ENCODE data around the gene GAREM2.
"Not testable (repeated sequence)": the region's sequence is repeated elsewhere in the genome, so short reads cannot be mapped to it uniquely, and the experiment has no call there.

Gene GAREM2

GRCh38 chr2:26148501-26148900 is 24.4 kb upstream of the GAREM2 start:
- Histone ChIP-seq H3K4me1 (ENCODE audit: control insufficient read depth, insufficient read depth, low read length) (no peaks in the 10 kb centered on the region), H3K4me3 (ENCODE audit: low read length in 2 of 2) (no peak overlapping the region), H3K36me3 (ENCODE audit: control insufficient read depth in 2 of 2, insufficient read depth in 2 of 2, low read length in 2 of 2) (no peaks in the 10 kb centered on the region), H3K27me3 (ENCODE audit: control insufficient read depth in 1 of 2, insufficient read depth in 2 of 2, low read length in 2 of 2) (peaks cover 0 to 10% of the 10 kb centered on the region in 2 donors), H3K9me3 (ENCODE audit: control insufficient read depth in 2 of 2, low read length in 2 of 2) (no peaks in the 10 kb centered on the region), H3K9ac (ENCODE audit: low read length in 2 of 2) (no peak overlapping the region), H3K27ac (ENCODE audit: low read length) (no peak overlapping the region)

DNA sequence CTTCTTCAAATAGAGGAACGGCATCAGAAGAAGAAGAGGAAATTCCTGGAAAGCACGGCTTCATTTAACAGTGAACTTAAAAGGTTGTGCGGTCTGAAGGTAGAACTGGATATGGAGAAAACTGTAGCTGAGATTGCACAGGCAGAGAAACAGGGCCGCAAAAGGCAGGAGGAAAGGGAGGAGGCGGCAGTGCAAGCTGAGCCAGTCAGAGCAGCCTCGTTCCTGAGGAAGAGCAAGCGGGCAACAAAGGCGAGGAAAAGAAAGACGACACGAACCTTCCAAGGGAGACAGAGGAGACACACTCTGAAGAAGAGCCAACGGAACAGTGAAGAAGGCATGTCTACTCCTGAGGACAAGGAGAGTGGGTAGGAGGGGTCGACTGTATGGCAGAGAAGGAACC is 22.6 kb upstream of the GAREM2 start:
- no peak overlapping the region for H3K27ac ChIP-seq (ENCODE audit: low read length)
- H3K27me3 ChIP-seq (ENCODE audit: control insufficient read depth in 1 of 2, insufficient read depth in 2 of 2, low read length in 2 of 2) = peaks cover 0 to 10% of the 10 kb centered on the region in 2 donors
- no peak overlapping the region for H3K4me3 ChIP-seq (ENCODE audit: low read length in 2 of 2)
- H3K4me1 ChIP-seq (ENCODE audit: control insufficient read depth, insufficient read depth, low read length) = no peaks in the 10 kb centered on the region
- H3K36me3 ChIP-seq (ENCODE audit: control insufficient read depth in 2 of 2, insufficient read depth in 2 of 2, low read length in 2 of 2) = no peaks in the 10 kb centered on the region
- no peak overlapping the region for H3K9ac ChIP-seq (ENCODE audit: low read length in 2 of 2)
- no peaks in the 10 kb centered on the region for H3K9me3 ChIP-seq (ENCODE audit: control insufficient read depth in 2 of 2, low read length in 2 of 2)

DNA sequence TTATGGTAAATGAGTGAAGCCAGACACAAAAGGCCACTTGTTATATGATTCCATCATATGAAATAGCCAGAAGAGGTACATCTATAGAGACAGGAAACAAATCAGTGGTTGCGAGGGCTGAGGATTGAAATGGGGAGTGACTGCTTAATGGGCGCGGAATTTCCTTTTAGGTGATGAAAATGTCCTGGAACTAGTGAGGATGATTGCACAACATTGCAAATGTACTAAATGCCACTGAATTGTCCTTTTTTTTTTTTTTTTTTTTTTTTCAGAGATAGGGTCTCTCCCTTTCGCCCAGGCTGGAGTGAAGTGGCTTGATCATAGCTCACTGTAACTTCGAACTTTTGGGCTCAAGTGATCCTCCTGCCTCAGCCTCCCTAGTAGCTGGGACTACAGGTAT is 15.3 kb upstream of the GAREM2 start:
- H3K27ac ChIP-seq (ENCODE audit: low read length) = no peak overlapping the region
- no peaks in the 10 kb centered on the region for H3K27me3 ChIP-seq (ENCODE audit: control insufficient read depth in 1 of 2, insufficient read depth in 2 of 2, low read length in 2 of 2)
- no peaks in the 10 kb centered on the region for H3K4me1 ChIP-seq (ENCODE audit: control insufficient read depth, insufficient read depth, low read length)
- no peak overlapping the region for H3K4me3 ChIP-seq (ENCODE audit: low read length in 2 of 2)
- no peak overlapping the region for H3K9ac ChIP-seq (ENCODE audit: low read length in 2 of 2)
- no peaks in the 10 kb centered on the region for H3K9me3 ChIP-seq (ENCODE audit: control insufficient read depth in 2 of 2, low read length in 2 of 2)
- H3K36me3 ChIP-seq (ENCODE audit: control insufficient read depth in 2 of 2, insufficient read depth in 2 of 2, low read length in 2 of 2) = no peaks in the 10 kb centered on the region

DNA sequence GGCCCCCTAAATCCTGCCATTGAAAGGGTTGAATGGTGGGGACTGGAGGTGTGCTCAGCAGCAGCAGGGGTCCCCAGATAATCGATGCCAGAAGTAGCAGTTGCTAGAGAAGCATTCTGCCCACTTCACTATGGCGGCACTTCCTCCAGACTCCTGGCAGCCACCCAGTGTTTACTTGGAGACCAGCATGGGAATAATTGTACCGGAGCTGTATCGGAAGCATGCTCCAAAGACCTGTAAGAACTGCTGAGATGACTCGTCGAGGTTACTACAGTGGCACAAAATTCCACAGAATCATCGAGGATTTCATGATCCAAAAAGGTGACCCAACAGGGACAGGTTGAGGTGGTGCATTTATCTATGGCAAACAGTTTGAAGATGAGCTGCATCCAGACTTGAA is 11.0 kb upstream of the GAREM2 start:
- no peak overlapping the region for H3K4me3 ChIP-seq (ENCODE audit: low read length in 2 of 2)
- H3K4me1 ChIP-seq (ENCODE audit: control insufficient read depth, insufficient read depth, low read length) = no peaks in the 10 kb centered on the region
- no peaks in the 10 kb centered on the region for H3K27me3 ChIP-seq (ENCODE audit: control insufficient read depth in 1 of 2, insufficient read depth in 2 of 2, low read length in 2 of 2)
- H3K9me3 ChIP-seq (ENCODE audit: control insufficient read depth in 2 of 2, low read length in 2 of 2) = no peaks in the 10 kb centered on the region
- no peak overlapping the region for H3K27ac ChIP-seq (ENCODE audit: low read length)
- no peaks in the 10 kb centered on the region for H3K36me3 ChIP-seq (ENCODE audit: control insufficient read depth in 2 of 2, insufficient read depth in 2 of 2, low read length in 2 of 2)
- no peak overlapping the region for H3K9ac ChIP-seq (ENCODE audit: low read length in 2 of 2)

- Histone ChIP-seq H3K9me3 (ENCODE audit: control insufficient read depth in 2 of 2, low read length in 2 of 2) (no peaks in the 10 kb centered on the region), H3K36me3 (ENCODE audit: control insufficient read depth in 2 of 2, insufficient read depth in 2 of 2, low read length in 2 of 2) (no peaks in the 10 kb centered on the region), H3K9ac (ENCODE audit: low read length in 2 of 2) (no peak overlapping the region), H3K4me1 (ENCODE audit: control insufficient read depth, insufficient read depth, low read length) (no peaks in the 10 kb centered on the region), H3K27me3 (ENCODE audit: control insufficient read depth in 1 of 2, insufficient read depth in 2 of 2, low read length in 2 of 2) (no peaks in the 10 kb centered on the region), H3K4me3 (ENCODE audit: low read length in 2 of 2) (no peak overlapping the region), H3K27ac (ENCODE audit: low read length) (no peak overlapping the region)
These were observed 9.9 kb upstream of the GAREM2 start for GRCh38 chr2:26162963-26163362.

- no peak overlapping the region for H3K27ac ChIP-seq (ENCODE audit: low read length)
- no peaks in the 10 kb centered on the region for H3K36me3 ChIP-seq (ENCODE audit: control insufficient read depth in 2 of 2, insufficient read depth in 2 of 2, low read length in 2 of 2)
- H3K9ac ChIP-seq (ENCODE audit: low read length in 2 of 2) = no peak overlapping the region
These were observed 8.7 kb upstream of the GAREM2 start for GRCh38 chr2:26164231-26164630.

GRCh38 chr2:26164641-26165211 is 8.2 kb upstream of the GAREM2 start:
- Histone ChIP-seq H3K4me1 (ENCODE audit: control insufficient read depth, insufficient read depth, low read length) (no peaks in the 10 kb centered on the region), H3K4me3 (ENCODE audit: low read length in 2 of 2) (no peak overlapping the region), H3K27ac (ENCODE audit: low read length) (no peak overlapping the region), H3K36me3 (ENCODE audit: control insufficient read depth in 2 of 2, insufficient read depth in 2 of 2, low read length in 2 of 2) (no peaks in the 10 kb centered on the region), H3K9me3 (ENCODE audit: control insufficient read depth in 2 of 2, low read length in 2 of 2) (no peaks in the 10 kb centered on the region), H3K9ac (ENCODE audit: low read length in 2 of 2) (no peak overlapping the region), H3K27me3 (ENCODE audit: control insufficient read depth in 1 of 2, insufficient read depth in 2 of 2, low read length in 2 of 2) (no peaks in the 10 kb centered on the region)

More at GRCh38 chr2:26164231-26164630, 8.7 kb upstream of the GAREM2 start:
- Histone ChIP-seq H3K9me3 (ENCODE audit: control insufficient read depth in 2 of 2, low read length in 2 of 2) (no peaks in the 10 kb centered on the region), H3K27me3 (ENCODE audit: control insufficient read depth in 1 of 2, insufficient read depth in 2 of 2, low read length in 2 of 2) (no peaks in the 10 kb centered on the region), H3K4me3 (ENCODE audit: low read length in 2 of 2) (no peak overlapping the region), H3K4me1 (ENCODE audit: control insufficient read depth, insufficient read depth, low read length) (no peaks in the 10 kb centered on the region)

GRCh38 chr2:26165403-26165802 is 7.5 kb upstream of the GAREM2 start:
- Histone ChIP-seq H3K4me1 (ENCODE audit: control insufficient read depth, insufficient read depth, low read length) (no peaks in the 10 kb centered on the region), H3K27ac (ENCODE audit: low read length) (no peak overlapping the region), H3K27me3 (ENCODE audit: control insufficient read depth in 1 of 2, insufficient read depth in 2 of 2, low read length in 2 of 2) (no peaks in the 10 kb centered on the region), H3K4me3 (ENCODE audit: low read length in 2 of 2) (no peak overlapping the region), H3K9me3 (ENCODE audit: control insufficient read depth in 2 of 2, low read length in 2 of 2) (no peaks in the 10 kb centered on the region), H3K9ac (ENCODE audit: low read length in 2 of 2) (no peak overlapping the region), H3K36me3 (ENCODE audit: control insufficient read depth in 2 of 2, insufficient read depth in 2 of 2, low read length in 2 of 2) (no peaks in the 10 kb centered on the region)

DNA sequence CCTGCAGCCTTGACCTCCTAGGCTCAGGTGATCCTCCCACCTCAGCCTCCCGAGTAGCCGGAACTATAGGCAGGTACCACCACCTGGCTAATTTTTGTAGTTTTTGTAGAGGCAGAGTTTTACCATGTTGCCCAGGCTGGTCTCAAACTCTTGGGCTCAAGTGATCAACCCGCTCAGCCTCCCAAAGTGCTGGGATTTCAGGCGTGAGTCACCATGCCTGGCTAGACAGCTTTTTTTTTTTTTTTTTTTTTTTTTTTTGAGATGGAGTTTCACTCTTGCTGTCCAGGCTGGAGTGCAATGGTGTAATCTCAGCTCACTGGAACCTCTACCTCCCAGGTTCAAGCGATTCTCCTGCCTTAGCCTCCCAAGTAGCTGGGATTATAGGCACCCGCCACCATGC is 6.3 kb upstream of the GAREM2 start:
- H3K9me3 ChIP-seq (ENCODE audit: control insufficient read depth in 2 of 2, low read length in 2 of 2); H3K9ac ChIP-seq (ENCODE audit: low read length in 2 of 2); H3K4me3 ChIP-seq (ENCODE audit: low read length in 2 of 2); H3K36me3 ChIP-seq (ENCODE audit: control insufficient read depth in 2 of 2, insufficient read depth in 2 of 2, low read length in 2 of 2); H3K27me3 ChIP-seq (ENCODE audit: control insufficient read depth in 1 of 2, insufficient read depth in 2 of 2, low read length in 2 of 2); H3K4me1 ChIP-seq (ENCODE audit: control insufficient read depth, insufficient read depth, low read length); H3K27ac ChIP-seq (ENCODE audit: low read length): not testable (repeated sequence)

GRCh38 chr2:26168785-26169184 is 4.1 kb upstream of the GAREM2 start:
- no peak overlapping the region for H3K4me3 ChIP-seq (ENCODE audit: low read length in 2 of 2)
- no peak overlapping the region for H3K27ac ChIP-seq (ENCODE audit: low read length)
- no peaks in the 10 kb centered on the region for H3K36me3 ChIP-seq (ENCODE audit: control insufficient read depth in 2 of 2, insufficient read depth in 2 of 2, low read length in 2 of 2)
- H3K27me3 ChIP-seq (ENCODE audit: control insufficient read depth in 1 of 2, insufficient read depth in 2 of 2, low read length in 2 of 2) = peaks cover 7 to 13% of the 10 kb centered on the region in 2 donors
- no peaks in the 10 kb centered on the region for H3K9me3 ChIP-seq (ENCODE audit: control insufficient read depth in 2 of 2, low read length in 2 of 2)
- H3K4me1 ChIP-seq (ENCODE audit: control insufficient read depth, insufficient read depth, low read length) = peaks cover 6% of the 10 kb centered on the region
- H3K9ac ChIP-seq (ENCODE audit: low read length in 2 of 2) = no peak overlapping the region

GRCh38 chr2:26169226-26169625 is 3.7 kb upstream of the GAREM2 start:
- peaks cover 11 to 18% of the 10 kb centered on the region in 2 donors for H3K27me3 ChIP-seq (ENCODE audit: control insufficient read depth in 1 of 2, insufficient read depth in 2 of 2, low read length in 2 of 2)

More at GRCh38 chr2:26169226-26169625, 3.7 kb upstream of the GAREM2 start:
- Histone ChIP-seq H3K4me3 (ENCODE audit: low read length in 2 of 2) (no peak overlapping the region), H3K27ac (ENCODE audit: low read length) (no peak overlapping the region), H3K36me3 (ENCODE audit: control insufficient read depth in 2 of 2, insufficient read depth in 2 of 2, low read length in 2 of 2) (no peaks in the 10 kb centered on the region), H3K9ac (ENCODE audit: low read length in 2 of 2) (no peak overlapping the region), H3K4me1 (ENCODE audit: control insufficient read depth, insufficient read depth, low read length) (peaks cover 8% of the 10 kb centered on the region), H3K9me3 (ENCODE audit: control insufficient read depth in 2 of 2, low read length in 2 of 2) (no peaks in the 10 kb centered on the region)
